ENCODE data around the gene POLN. TPM values are rescaled to one million over a fixed set of nuclear protein-coding genes. Genes with fewer than 3 reads are reported as not detected.
"Not testable (repeated sequence)": the region's sequence is repeated elsewhere in the genome, so short reads cannot be mapped to it uniquely, and the experiment has no call there.

Gene POLN
- polyA plus RNA-seq, 3 donors = 0.08 to 0.33 (median 0.28) TPM

DNA sequence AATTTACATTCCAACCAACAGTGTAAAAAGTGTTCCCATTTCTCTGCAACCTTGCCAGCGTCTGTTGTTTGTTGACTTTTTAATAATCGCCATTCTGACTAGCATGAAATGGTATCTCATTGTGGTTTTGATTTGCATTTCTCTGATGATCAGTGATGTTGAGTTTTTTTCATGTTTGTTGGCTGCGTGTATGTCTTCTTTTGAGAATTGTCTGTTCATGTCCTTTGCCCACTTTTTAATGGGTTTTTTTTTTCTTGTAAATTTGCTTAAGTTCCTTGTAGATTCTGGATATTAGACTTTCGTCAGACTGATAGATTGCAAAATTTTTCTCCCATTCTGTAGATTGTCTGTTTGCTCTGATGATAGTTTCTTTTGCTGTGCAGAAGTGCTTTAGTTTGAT, 214.8 kb downstream of the POLN start:
- H3K9me3 ChIP-seq (replicated peaks in 1 of 2; ENCODE audit: control insufficient read depth in 1 of 2, insufficient read depth in 1 of 2, low read length in 2 of 2); H3K9ac ChIP-seq (ENCODE audit: insufficient read depth, low read length, poor library complexity, severe bottlenecking); H3K4me1 ChIP-seq (ENCODE audit: control insufficient read depth in 1 of 2, insufficient read depth in 2 of 2, low read length in 2 of 2); H3K4me2 ChIP-seq (replicated peaks; ENCODE audit: extremely low read depth, low read length, poor library complexity, severe bottlenecking); H3K27ac Mint-ChIP-seq; intact Hi-C loops (cut with micrococcal nuclease); H3K4me3 ChIP-seq (replicated peaks in 1 of 3; ENCODE audit: low read depth in 2 of 3, low read length in 3 of 3); H3K79me2 ChIP-seq (ENCODE audit: insufficient read depth, low read length); H3K36me3 ChIP-seq (replicated peaks in 1 of 2; ENCODE audit: control insufficient read depth in 1 of 2, insufficient read depth in 2 of 2, low read length in 2 of 2); H3K4me1 Mint-ChIP-seq; H2AFZ ChIP-seq (ENCODE audit: insufficient read depth, low read depth, low read length, poor library complexity, severe bottlenecking); H3K36me3 Mint-ChIP-seq; H3K27ac ChIP-seq (ENCODE audit: low read depth in 1 of 2, low read length in 2 of 2); DNase-seq; H4K20me1 ChIP-seq (ENCODE audit: insufficient read depth, low read length): not testable (repeated sequence)
- WGBS (ENCODE audit: insufficient coverage) = 94% methylated on average over 2 of the region's 4 CpGs
- peak overlapping the region in 1 of 2 donors; percentile 16 for H3K4me3 Mint-ChIP-seq
- H3K9me3 Mint-ChIP-seq = peaks cover 7 to 28% (median 16%) of the 10 kb centered on the region in 7 donors
- H3K27me3 ChIP-seq (ENCODE audit: control insufficient read depth in 2 of 2, insufficient read depth in 2 of 2, low read length in 2 of 2) = peaks cover 12 to 28% of the 10 kb centered on the region in 2 donors
- H3K27me3 Mint-ChIP-seq (ENCODE audit: low read depth in 3 of 3) = peaks cover 43 to 67% (median 57%) of the 10 kb centered on the region in 3 donors

DNA sequence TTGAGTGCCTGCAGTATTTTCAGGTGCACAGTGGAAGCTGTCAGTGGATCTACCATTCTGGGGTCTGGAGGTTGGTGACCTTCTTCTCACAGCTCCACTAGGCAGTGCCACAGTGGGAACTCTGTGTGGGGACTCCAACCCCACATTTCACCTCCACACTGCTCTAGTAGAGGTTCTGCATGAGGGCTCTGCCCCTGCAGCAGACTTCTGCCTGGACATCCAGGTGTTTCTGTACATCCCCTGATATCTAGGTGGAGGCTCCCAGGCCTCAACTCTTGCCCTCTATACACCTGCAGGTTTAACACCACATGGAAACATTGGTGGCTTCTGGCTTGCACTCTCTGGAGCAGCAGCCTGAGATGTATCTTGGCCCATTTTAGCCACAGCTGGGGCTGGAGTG, 216.1 kb downstream of the POLN start:
- Mint-ChIP-seq H3K4me3 (no peak overlapping the region), H3K27ac (no peak overlapping the region), H3K27me3 (ENCODE audit: low read depth in 3 of 3) (peaks cover 52 to 71% (median 60%) of the 10 kb centered on the region in 3 donors), H3K9me3 (peaks cover 7 to 26% (median 16%) of the 10 kb centered on the region in 7 donors), H3K4me1 (no peaks in the 10 kb centered on the region), H3K36me3 (no peaks in the 10 kb centered on the region)
- no peak overlapping the region for H2AFZ ChIP-seq (ENCODE audit: insufficient read depth, low read depth, low read length, poor library complexity, severe bottlenecking)
- TF ChIP-seq, protein P1, sequence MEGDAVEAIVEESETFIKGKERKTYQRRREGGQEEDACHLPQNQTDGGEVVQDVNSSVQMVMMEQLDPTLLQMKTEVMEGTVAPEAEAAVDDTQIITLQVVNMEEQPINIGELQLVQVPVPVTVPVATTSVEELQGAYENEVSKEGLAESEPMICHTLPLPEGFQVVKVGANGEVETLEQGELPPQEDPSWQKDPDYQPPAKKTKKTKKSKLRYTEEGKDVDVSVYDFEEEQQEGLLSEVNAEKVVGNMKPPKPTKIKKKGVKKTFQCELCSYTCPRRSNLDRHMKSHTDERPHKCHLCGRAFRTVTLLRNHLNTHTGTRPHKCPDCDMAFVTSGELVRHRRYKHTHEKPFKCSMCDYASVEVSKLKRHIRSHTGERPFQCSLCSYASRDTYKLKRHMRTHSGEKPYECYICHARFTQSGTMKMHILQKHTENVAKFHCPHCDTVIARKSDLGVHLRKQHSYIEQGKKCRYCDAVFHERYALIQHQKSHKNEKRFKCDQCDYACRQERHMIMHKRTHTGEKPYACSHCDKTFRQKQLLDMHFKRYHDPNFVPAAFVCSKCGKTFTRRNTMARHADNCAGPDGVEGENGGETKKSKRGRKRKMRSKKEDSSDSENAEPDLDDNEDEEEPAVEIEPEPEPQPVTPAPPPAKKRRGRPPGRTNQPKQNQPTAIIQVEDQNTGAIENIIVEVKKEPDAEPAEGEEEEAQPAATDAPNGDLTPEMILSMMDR (IDR thresholded peaks at IDR 0.05) = no peak
- H3K27me3 ChIP-seq (ENCODE audit: control insufficient read depth in 2 of 2, insufficient read depth in 2 of 2, low read length in 2 of 2) = peaks cover 23 to 40% of the 10 kb centered on the region in 2 donors
- H3K4me2 ChIP-seq (replicated peaks; ENCODE audit: extremely low read depth, low read length, poor library complexity, severe bottlenecking) = no peak overlapping the region
- H3K36me3 ChIP-seq (replicated peaks in 1 of 2; ENCODE audit: control insufficient read depth in 1 of 2, insufficient read depth in 2 of 2, low read length in 2 of 2) = no peaks in the 10 kb centered on the region
- peaks cover 0 to 7% of the 10 kb centered on the region in 2 donors for H3K9me3 ChIP-seq (replicated peaks in 1 of 2; ENCODE audit: control insufficient read depth in 1 of 2, insufficient read depth in 1 of 2, low read length in 2 of 2)
- H3K4me3 ChIP-seq (replicated peaks in 1 of 3; ENCODE audit: low read depth in 2 of 3, low read length in 3 of 3) = no peak overlapping the region
- H3K9ac ChIP-seq (ENCODE audit: insufficient read depth, low read length, poor library complexity, severe bottlenecking) = no peak overlapping the region
- intact Hi-C loops (cut with micrococcal nuclease) = no loop called here
- H3K79me2 ChIP-seq (ENCODE audit: insufficient read depth, low read length) = no peaks in the 10 kb centered on the region
- no peak overlapping the region for H3K27ac ChIP-seq (ENCODE audit: low read depth in 1 of 2, low read length in 2 of 2)
- no peak for DNase-seq
- H3K4me1 ChIP-seq (ENCODE audit: control insufficient read depth in 1 of 2, insufficient read depth in 2 of 2, low read length in 2 of 2) = no peaks in the 10 kb centered on the region
- no peaks in the 10 kb centered on the region for H4K20me1 ChIP-seq (ENCODE audit: insufficient read depth, low read length)

All from CD14-positive monocyte (primary cell).